Fibroblast of skin of scalp (primary cell): ENCODE data around the gene ZNF516. TPM values are rescaled to one million over a fixed set of nuclear protein-coding genes. Genes with fewer than 3 reads are reported as not detected.
"Not testable (repeated sequence)": the region's sequence is repeated elsewhere in the genome, so short reads cannot be mapped to it uniquely, and the experiment has no call there.

Source experiments
- DNase-seq: peaks from one replicate; pipeline ENCODE4 v3.0.0-alpha.2; 2013
- polyA plus RNA-seq, 2 experiments: library from polyadenylated mRNA; unstranded; fragments of 120-200 nt; gene quantifications; one replicate each; pipeline ENCODE4 v1.2.1, GENCODE V29; 2013; ENCODE audit not compliant: insufficient read length in 2 of 2

ZNF516 gene
- polyA plus RNA-seq (2013, experiment 1 of 2; ENCODE audit: insufficient read length), result 16.4 TPM
- polyA plus RNA-seq (2013, experiment 2 of 2; ENCODE audit: insufficient read length), result 13.5 TPM

- DNase-seq, result no peak
Measured at GRCh38 chr18:76495006-76495370, at the start of gene ZNF516. ZNF516 (minus strand) TSS chr18:76495242; CDS start chr18:76443054, 52,188 bp downstream.

GRCh38 chr18:76538846-76539245 is 43.8 kb upstream of the ZNF516 start:
- DNase-seq, result no peak

- no peak for DNase-seq
Measured at GRCh38 chr18:76537621-76538020, 42.6 kb upstream of the ZNF516 start.

- not testable (repeated sequence) for DNase-seq
Measured at GRCh38 chr18:76536593-76536992, 41.6 kb upstream of the ZNF516 start.

GRCh38 chr18:76532875-76533274 is 37.8 kb upstream of the ZNF516 start:
- no peak for DNase-seq

GRCh38 chr18:76530846-76531245 is 35.8 kb upstream of the ZNF516 start:
- no peak for DNase-seq

- DNase-seq, result no peak
Measured at GRCh38 chr18:76530391-76530790, 35.3 kb upstream of the ZNF516 start.

GRCh38 chr18:76529433-76529811 is 34.4 kb upstream of the ZNF516 start:
- DNase-seq, result no peak

GRCh38 chr18:76528477-76529432 is 33.7 kb upstream of the ZNF516 start:
- DNase-seq, result peak; percentile 48

- DNase-seq, result no peak
Measured at GRCh38 chr18:76525911-76526310, 30.9 kb upstream of the ZNF516 start.

GRCh38 chr18:76524900-76525698 is 30.1 kb upstream of the ZNF516 start:
- peak; percentile 47 for DNase-seq

- no peak for DNase-seq
Measured at GRCh38 chr18:76524477-76524876, 29.4 kb upstream of the ZNF516 start.

GRCh38 chr18:76522551-76522950 is 27.5 kb upstream of the ZNF516 start:
- DNase-seq, result no peak

GRCh38 chr18:76522122-76522503 is 27.1 kb upstream of the ZNF516 start:
- DNase-seq, result no peak

GRCh38 chr18:76521417-76522121 is 26.5 kb upstream of the ZNF516 start:
- no peak for DNase-seq

- no peak for DNase-seq
Measured at GRCh38 chr18:76518860-76519538, 24.0 kb upstream of the ZNF516 start.

- DNase-seq, result peak; percentile 24
Measured at GRCh38 chr18:76518123-76518859, 23.2 kb upstream of the ZNF516 start.

GRCh38 chr18:76515576-76515975 is 20.5 kb upstream of the ZNF516 start:
- no peak for DNase-seq

- DNase-seq, result no peak
Measured at GRCh38 chr18:76514573-76514972, 19.5 kb upstream of the ZNF516 start.

GRCh38 chr18:76507830-76508385 is 12.9 kb upstream of the ZNF516 start:
- no peak for DNase-seq
